GM12892 (cell line): ENCODE results near the gene LYVE1.

Experiments used
- POLR2A ChIP-seq: IDR thresholded peaks from 2 replicates; pipeline ENCODE4 v1.6.1; 2011; ENCODE audit warnings: low read depth, low read length, control low read depth
- TAF1 ChIP-seq: IDR thresholded peaks from 2 replicates; pipeline ENCODE4 v1.6.1; 2011; ENCODE audit warnings: low read depth, mild to moderate bottlenecking, control low read depth, low read length, borderline replicate concordance

- TF ChIP-seq TAF1 = no peak
- no peak for TF ChIP-seq POLR2A
Observed at GRCh38 chr11:10526974-10527918, 41.2 kb downstream of the LYVE1 start.
